Esophagus muscularis mucosa (tissue), 4 donors: ENCODE measurements around the gene SLC39A10. TPM values are rescaled to one million over a fixed set of nuclear protein-coding genes. Genes with fewer than 3 reads are reported as not detected.

Experiments used
- DNase-seq: peaks from one replicate; pipeline ENCODE4 v3.0.0-alpha.2; 2017; ENCODE audit errors: extremely low spot score
- H3K27ac ChIP-seq, 4 donors: fragments of 200-600 bp; sonication (generic); replicated peaks in 1 of 4; 1 replicate in 3 of 4; 2 replicates in 1 of 4; pipeline ENCODE4 v1.5.1; 2016 to 2019; ENCODE audit warnings: mild to moderate bottlenecking in 1 of 4
- H3K27me3 ChIP-seq, 4 donors: fragments of 200-600 bp; sonication (generic); one replicate each; pipeline versions ENCODE4 v1.5.1 to v1.6.0; 2016 to 2019
- H3K36me3 ChIP-seq, 4 donors: fragments of 200-600 bp; sonication (generic); one replicate each; pipeline ENCODE4 v1.5.1; 2016 to 2019
- H3K4me1 ChIP-seq, 4 donors: fragments of 200-600 bp; sonication (generic); one replicate each; pipeline ENCODE4 v1.5.1; 2016 to 2019
- H3K4me3 ChIP-seq, 4 donors: fragments of 200-600 bp; sonication (generic); 1 replicate in 2 of 4; 2 replicates in 2 of 4; pipeline ENCODE4 v1.5.1; 2016 to 2019; ENCODE audit warnings: mild to moderate bottlenecking in 4 of 4, moderate library complexity in 1 of 4
- H3K9me3 ChIP-seq, 4 donors: fragments of 200-600 bp; sonication (generic); 1 replicate in 3 of 4; 2 replicates in 1 of 4; pipeline ENCODE4 v1.5.1; 2016 to 2019
- EP300 ChIP-seq: sonication (generic); formaldehyde crosslinking; IDR thresholded peaks from one replicate; pipeline ENCODE4 v1.6.1; 2017; ENCODE audit warnings: antibody characterized with exemption
- POLR2A ChIP-seq: fragments of 450-650 bp; IDR thresholded peaks from one replicate; pipeline ENCODE4 v1.6.1; 2017; ENCODE audit warnings: antibody characterized with exemption, moderate library complexity, mild to moderate bottlenecking, low read depth
- POLR2AphosphoS5 ChIP-seq, 2 donors: sonication (generic); formaldehyde crosslinking; IDR thresholded peaks; one replicate each; pipeline ENCODE4 v1.6.1; 2017; ENCODE audit warnings: antibody characterized with exemption in 2 of 2
- WGBS: methylation state at CpG from one replicate; pipeline ENCODE4 v1.1.5; 2018; 5-methylcytosine and 5-hydroxymethylcytosine counted together
- intact Hi-C: fragments of 100-400 bp; cut with DNase I; formaldehyde crosslinking; loops from one replicate; pipeline ENCODE4 v1.15.1; 2023
- total RNA-seq, 4 donors: library from RNA; depleted of rRNA; stranded (reverse); fragments of >200 nt; gene quantifications; one replicate each; pipeline versions ENCODE4 v1.1.0 to v1.2.1, GENCODE V29; 2016
- TF ChIP-seq, protein P1 (sequence below), 3 experiments: fragments of 200-600 bp in 2 of 3; fragments of 450-650 bp in 1 of 3; sonication (generic) in 2 of 3; IDR thresholded peaks; one replicate each; pipeline ENCODE4 v1.5.1; 2017 to 2019; ENCODE audit warnings: antibody characterized with exemption in 3 of 3, mild to moderate bottlenecking in 2 of 3, moderate library complexity in 1 of 3

SLC39A10 gene
- total RNA-seq, 4 donors from 2014 or later, result 7.1 to 9.5 (median 8.3) TPM

DNA sequence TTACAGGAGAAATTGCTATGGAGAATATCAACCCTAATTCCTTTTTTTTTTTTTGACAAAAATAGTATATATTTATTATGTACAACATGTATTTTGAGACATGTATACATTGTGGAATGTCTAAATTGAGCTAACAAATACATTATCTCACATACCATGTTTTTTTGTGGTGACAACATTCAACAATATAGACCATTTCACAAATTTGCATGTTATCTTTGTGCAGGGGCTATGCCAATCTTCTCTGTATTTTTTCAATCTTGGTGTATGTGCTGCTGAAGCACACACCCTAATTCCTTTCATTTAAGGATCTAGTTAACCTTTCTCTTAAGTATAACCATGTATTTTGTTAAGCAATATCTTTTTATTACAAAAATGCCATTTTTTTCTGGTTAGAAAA lies 13.2 kb downstream of the SLC39A10 start:
- no peak overlapping the region for H3K4me3 ChIP-seq
- intact Hi-C loops, result no loop called here

DNA sequence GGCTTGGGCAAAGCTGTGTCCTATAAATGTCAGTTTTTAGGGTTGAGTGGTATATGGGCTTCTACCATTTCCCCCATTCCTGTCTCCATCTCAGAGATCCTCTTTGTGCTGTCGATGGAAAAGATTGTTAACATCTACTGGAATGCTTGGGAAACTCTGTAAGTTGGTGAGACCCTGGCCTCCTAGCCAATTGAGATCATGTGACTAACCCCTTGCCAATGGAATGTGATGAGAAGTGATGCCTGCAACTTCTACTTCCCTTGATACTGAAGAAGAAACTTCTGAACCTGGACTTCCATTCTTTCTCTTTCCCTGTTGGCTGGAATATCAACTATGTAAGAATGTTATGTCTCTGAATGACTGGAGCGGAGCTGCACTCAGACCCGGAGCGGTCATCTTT lies 14.5 kb downstream of the SLC39A10 start:
- DNase-seq, result no peak
- H3K27ac ChIP-seq, result no peak overlapping the region
- no peak overlapping the region for H3K4me3 ChIP-seq
- intact Hi-C loops, result no loop called here
- no peaks in the 10 kb centered on the region for H3K27me3 ChIP-seq
- H3K36me3 ChIP-seq, result peaks cover 0 to 3% (median 0%) of the 10 kb centered on the region in 4 donors
- TF ChIP-seq, protein P1, sequence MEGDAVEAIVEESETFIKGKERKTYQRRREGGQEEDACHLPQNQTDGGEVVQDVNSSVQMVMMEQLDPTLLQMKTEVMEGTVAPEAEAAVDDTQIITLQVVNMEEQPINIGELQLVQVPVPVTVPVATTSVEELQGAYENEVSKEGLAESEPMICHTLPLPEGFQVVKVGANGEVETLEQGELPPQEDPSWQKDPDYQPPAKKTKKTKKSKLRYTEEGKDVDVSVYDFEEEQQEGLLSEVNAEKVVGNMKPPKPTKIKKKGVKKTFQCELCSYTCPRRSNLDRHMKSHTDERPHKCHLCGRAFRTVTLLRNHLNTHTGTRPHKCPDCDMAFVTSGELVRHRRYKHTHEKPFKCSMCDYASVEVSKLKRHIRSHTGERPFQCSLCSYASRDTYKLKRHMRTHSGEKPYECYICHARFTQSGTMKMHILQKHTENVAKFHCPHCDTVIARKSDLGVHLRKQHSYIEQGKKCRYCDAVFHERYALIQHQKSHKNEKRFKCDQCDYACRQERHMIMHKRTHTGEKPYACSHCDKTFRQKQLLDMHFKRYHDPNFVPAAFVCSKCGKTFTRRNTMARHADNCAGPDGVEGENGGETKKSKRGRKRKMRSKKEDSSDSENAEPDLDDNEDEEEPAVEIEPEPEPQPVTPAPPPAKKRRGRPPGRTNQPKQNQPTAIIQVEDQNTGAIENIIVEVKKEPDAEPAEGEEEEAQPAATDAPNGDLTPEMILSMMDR (IDR thresholded peaks at IDR 0.05), result no peak
- TF ChIP-seq EP300 (no peak), POLR2A (no peak), POLR2AphosphoS5 (IDR thresholded peaks at IDR 0.05) (no peak)
- WGBS, result 77% methylated on average over 4 of the region's 4 CpGs
- peaks cover 0 to 7% (median 2%) of the 10 kb centered on the region in 4 donors for H3K4me1 ChIP-seq
- no peaks in the 10 kb centered on the region for H3K9me3 ChIP-seq

More for the DNA sequence above, 13.2 kb downstream of the SLC39A10 start:
- TF ChIP-seq POLR2AphosphoS5 (IDR thresholded peaks at IDR 0.05), result no peak
- TF ChIP-seq, protein P1 (IDR thresholded peaks at IDR 0.05), result no peak
- TF ChIP-seq EP300, result no peak
- no peak for TF ChIP-seq POLR2A
- peaks cover 0 to 15% (median 5%) of the 10 kb centered on the region in 4 donors for H3K4me1 ChIP-seq
- peaks cover 0 to 3% (median 0%) of the 10 kb centered on the region in 4 donors for H3K36me3 ChIP-seq
- no peak overlapping the region for H3K27ac ChIP-seq
- H3K27me3 ChIP-seq, result no peaks in the 10 kb centered on the region
- DNase-seq, result no peak
- no peaks in the 10 kb centered on the region for H3K9me3 ChIP-seq

DNA sequence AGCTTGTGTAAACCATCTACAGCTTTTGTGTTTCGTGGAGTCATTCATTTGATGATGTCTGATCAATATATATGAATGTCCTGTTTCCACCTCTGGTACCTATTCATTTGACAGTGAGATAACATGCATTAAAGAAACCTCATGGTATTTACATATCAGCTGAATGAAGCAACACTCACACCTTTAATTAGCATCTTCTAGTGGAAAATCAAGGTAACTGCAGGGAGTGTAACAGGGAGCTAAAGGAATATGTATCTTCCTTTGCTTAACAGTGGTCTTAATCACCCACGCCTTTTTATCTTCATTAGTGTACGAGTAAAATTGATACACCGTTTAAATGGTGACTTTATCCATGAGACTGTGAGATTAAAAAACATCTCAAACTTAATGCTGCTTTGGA lies 15.6 kb downstream of the SLC39A10 start:
- Histone ChIP-seq H3K4me3 (no peak overlapping the region), H3K4me1 (no peaks in the 10 kb centered on the region), H3K9me3 (no peaks in the 10 kb centered on the region), H3K27ac (no peak overlapping the region), H3K27me3 (no peaks in the 10 kb centered on the region), H3K36me3 (peaks cover 0 to 3% (median 0%) of the 10 kb centered on the region in 4 donors)
- WGBS, result 97% methylated on average over 4 of the region's 4 CpGs
- intact Hi-C loops, result no loop called here
- TF ChIP-seq EP300, result no peak
- TF ChIP-seq POLR2A, result no peak
- TF ChIP-seq POLR2AphosphoS5 (IDR thresholded peaks at IDR 0.05), result no peak
- TF ChIP-seq, protein P1 (IDR thresholded peaks at IDR 0.05), result no peak
- no peak for DNase-seq

DNA sequence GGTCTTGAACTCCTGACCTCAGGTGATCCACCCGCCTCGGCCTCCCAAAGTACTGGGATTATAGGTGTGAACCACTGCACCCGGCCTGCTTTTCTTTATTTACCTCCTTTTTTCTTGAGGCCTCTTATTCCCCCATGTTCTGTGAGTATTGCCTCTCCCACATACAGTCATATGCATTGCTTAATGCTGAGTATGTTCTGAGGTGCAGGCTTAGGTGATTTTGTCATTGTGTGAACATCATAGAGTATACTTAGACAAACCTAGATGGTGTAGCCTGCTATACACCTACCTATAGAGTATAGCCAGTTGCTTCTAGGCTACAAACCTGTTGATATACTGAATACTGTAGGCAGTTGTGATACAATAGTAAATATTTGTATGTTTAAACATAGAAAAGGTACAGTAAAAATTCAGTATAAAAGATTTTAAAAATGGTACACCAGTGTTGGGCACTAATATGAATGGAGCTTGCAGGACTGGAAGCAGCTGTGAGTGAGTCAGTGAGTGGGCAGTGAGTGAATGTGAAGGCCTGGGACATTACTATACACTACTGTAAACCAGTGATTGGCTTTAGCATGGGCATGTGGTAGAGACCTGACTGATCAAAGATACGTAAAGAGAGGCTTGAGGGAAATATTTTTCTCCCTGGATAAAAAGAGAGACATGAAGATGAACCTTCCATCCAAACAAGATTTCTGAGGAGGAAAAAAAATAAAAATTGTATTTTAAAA lies 17.6 kb downstream of the SLC39A10 start:
- intact Hi-C loops, result no loop called here
- H3K4me1 ChIP-seq, result no peaks in the 10 kb centered on the region
- DNase-seq, result no peak
- H3K9me3 ChIP-seq, result no peaks in the 10 kb centered on the region
- H3K4me3 ChIP-seq, result no peak overlapping the region
- H3K36me3 ChIP-seq, result peaks cover 0 to 3% (median 0%) of the 10 kb centered on the region in 4 donors
- H3K27ac ChIP-seq, result no peak overlapping the region
- H3K27me3 ChIP-seq, result no peaks in the 10 kb centered on the region
- WGBS, result 97% methylated on average over 4 of the region's 4 CpGs
- TF ChIP-seq, protein P1 (IDR thresholded peaks at IDR 0.05), result no peak
- TF ChIP-seq POLR2A (no peak), EP300 (no peak), POLR2AphosphoS5 (IDR thresholded peaks at IDR 0.05) (no peak)
